ENCODE results near the gene MYO5B. TPM values are rescaled to one million over a fixed set of nuclear protein-coding genes. Genes with fewer than 3 reads are reported as not detected.

Gene MYO5B
- total RNA-seq, 1 experiment from 2014 or later: 56.7 TPM

GRCh38 chr18:49878567-49879270 is 316.2 kb downstream of the MYO5B start:
- Mint-ChIP-seq H3K9me3 (ENCODE audit: low read depth, unreplicated experiment) (no peaks in the 10 kb centered on the region), H3K4me1 (ENCODE audit: low read depth, unreplicated experiment) (no peaks in the 10 kb centered on the region), H3K27me3 (ENCODE audit: unreplicated experiment) (no peaks in the 10 kb centered on the region), H3K27ac (ENCODE audit: unreplicated experiment) (no peak overlapping the region), H3K36me3 (ENCODE audit: insufficient read depth, unreplicated experiment) (no peaks in the 10 kb centered on the region), H3K4me3 (ENCODE audit: low read depth, unreplicated experiment) (no peak overlapping the region)
- TF ChIP-seq CTCF (IDR thresholded peaks at IDR 0.05; ENCODE audit: unreplicated experiment): no peak
- CTCF ChIA-PET: no interaction called here
- intact Hi-C loops (cut with micrococcal nuclease; ENCODE audit: unreplicated experiment): no loop called here
- BruUV-seq (replicated peaks): no TSS peak
- no peak for DNase-seq

GRCh38 chr18:49878015-49878414 is 316.9 kb downstream of the MYO5B start:
- Mint-ChIP-seq H3K9me3 (ENCODE audit: low read depth, unreplicated experiment) (no peaks in the 10 kb centered on the region), H3K36me3 (ENCODE audit: insufficient read depth, unreplicated experiment) (no peaks in the 10 kb centered on the region), H3K4me1 (ENCODE audit: low read depth, unreplicated experiment) (no peaks in the 10 kb centered on the region), H3K27me3 (ENCODE audit: unreplicated experiment) (no peaks in the 10 kb centered on the region), H3K4me3 (ENCODE audit: low read depth, unreplicated experiment) (no peak overlapping the region), H3K27ac (ENCODE audit: unreplicated experiment) (no peak overlapping the region)
- no peak for TF ChIP-seq CTCF (IDR thresholded peaks at IDR 0.05; ENCODE audit: unreplicated experiment)
- BruUV-seq (replicated peaks): no TSS peak
- DNase-seq: no peak
- CTCF ChIA-PET: no interaction called here
- intact Hi-C loops (cut with micrococcal nuclease; ENCODE audit: unreplicated experiment): no loop called here

DNA sequence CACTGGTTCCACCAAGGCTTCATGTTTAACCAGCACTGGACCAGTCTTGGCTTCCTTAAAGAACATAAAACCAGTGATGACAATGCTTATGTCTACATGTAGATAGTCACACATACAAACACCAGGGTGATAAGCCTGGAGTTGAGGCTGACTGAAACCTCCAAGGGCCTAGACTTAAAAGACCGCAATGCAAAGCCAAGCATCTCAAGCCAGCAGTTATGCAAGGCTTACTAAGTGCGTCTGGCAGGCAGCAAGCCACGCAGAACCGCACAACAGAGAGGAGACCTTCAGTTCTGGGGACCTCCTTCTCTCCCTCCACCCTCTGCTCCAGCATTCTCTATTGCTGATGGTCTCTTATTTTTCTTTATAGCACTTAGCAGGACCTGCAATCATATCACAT is 318.4 kb downstream of the MYO5B start:
- H3K36me3 Mint-ChIP-seq (ENCODE audit: insufficient read depth, unreplicated experiment): no peaks in the 10 kb centered on the region
- H3K4me3 Mint-ChIP-seq (ENCODE audit: low read depth, unreplicated experiment): no peak overlapping the region
- no peaks in the 10 kb centered on the region for H3K9me3 Mint-ChIP-seq (ENCODE audit: low read depth, unreplicated experiment)
- intact Hi-C loops (cut with micrococcal nuclease; ENCODE audit: unreplicated experiment): no loop called here
- H3K4me1 Mint-ChIP-seq (ENCODE audit: low read depth, unreplicated experiment): no peaks in the 10 kb centered on the region
- no peak for DNase-seq
- no peak for TF ChIP-seq CTCF (IDR thresholded peaks at IDR 0.05; ENCODE audit: unreplicated experiment)
- H3K27me3 Mint-ChIP-seq (ENCODE audit: unreplicated experiment): no peaks in the 10 kb centered on the region
- CTCF ChIA-PET: no interaction called here
- H3K27ac Mint-ChIP-seq (ENCODE audit: unreplicated experiment): no peak overlapping the region
- no TSS peak for BruUV-seq (replicated peaks)

GRCh38 chr18:49875783-49876182 is 319.2 kb downstream of the MYO5B start:
- CTCF ChIA-PET: no interaction called here
- no peak for TF ChIP-seq CTCF (IDR thresholded peaks at IDR 0.05; ENCODE audit: unreplicated experiment)
- H3K4me3 Mint-ChIP-seq (ENCODE audit: low read depth, unreplicated experiment): no peak overlapping the region
- no TSS peak for BruUV-seq (replicated peaks)
- intact Hi-C loops (cut with micrococcal nuclease; ENCODE audit: unreplicated experiment): no loop called here
- no peak overlapping the region for H3K27ac Mint-ChIP-seq (ENCODE audit: unreplicated experiment)
- H3K9me3 Mint-ChIP-seq (ENCODE audit: low read depth, unreplicated experiment): no peaks in the 10 kb centered on the region
- no peak for DNase-seq
- no peaks in the 10 kb centered on the region for H3K4me1 Mint-ChIP-seq (ENCODE audit: low read depth, unreplicated experiment)
- no peaks in the 10 kb centered on the region for H3K36me3 Mint-ChIP-seq (ENCODE audit: insufficient read depth, unreplicated experiment)
- H3K27me3 Mint-ChIP-seq (ENCODE audit: unreplicated experiment): no peaks in the 10 kb centered on the region
